Hematopoietic multipotent progenitor cell treated with erythropoietin and hydrocortisone succinate and interleukin-3 and kit ligand, for 6 days (in vitro differentiated cells): ENCODE measurements around the gene RRM1.
A peak's percentile ranks its signal among the peaks of the same experiment; 100 is the strongest.

ENCODE experiments used
- DNase-seq: peaks from one replicate; pipeline ENCODE4 v3.0.0-alpha.2; 2015

RRM1 gene

GRCh38 chr11:4187055-4187988 lies 92.7 kb downstream of the RRM1 start:
- peak; percentile 87 for DNase-seq
